CD4-positive, alpha-beta T cell (primary cell): ENCODE results near the gene BAIAP2. TPM values are rescaled to one million over a fixed set of nuclear protein-coding genes. Genes with fewer than 3 reads are reported as not detected.

Experiments used
- ATAC-seq: fragments of 200-7000 bp; cut with Tn5 transposase; one replicate; pipeline ENCODE4 v1.10.0; 2022; ENCODE audit warnings: mild to moderate bottlenecking; ENCODE audit not compliant: poor library complexity
- CTCF ChIA-PET: fragments of 350-600 bp; sonication (Branson Sonifier 250); formaldehyde crosslinking; loops from one replicate; lab custom pipeline; 2021; ENCODE audit warnings: antibody characterized with exemption, inconsistent platforms; lab: Charles Lee
- POLR2A ChIA-PET: fragments of 350-600 bp; sonication (Branson Sonifier 250); formaldehyde crosslinking; loops from one replicate; lab custom pipeline; 2021; ENCODE audit warnings: antibody characterized with exemption, inconsistent platforms; lab: Charles Lee
- DNase-seq, 14 experiments: peaks; one replicate each; pipeline ENCODE4 v3.0.0-alpha.2; 2013 to 2020; ENCODE audit warnings: mixed read lengths in 2 of 14
- H3K27ac ChIP-seq, 2 donors: one replicate each; pipeline versions ENCODE4 v1.5.1 to v1.7.0; 2013; ENCODE audit warnings: low read length in 2 of 2, low read depth in 1 of 2, mild to moderate bottlenecking in 1 of 2
- H3K27me3 ChIP-seq, 2 experiments: 1 replicate in 1 of 2; 2 replicates in 1 of 2; pipeline versions ENCODE4 v1.6.1 to v1.7.0; 2013; ENCODE audit warnings: low read length in 2 of 2, control low read depth in 1 of 2, mild to moderate bottlenecking in 1 of 2, moderate library complexity in 1 of 2; ENCODE audit not compliant: insufficient read depth in 2 of 2, control insufficient read depth in 1 of 2
- H3K36me3 ChIP-seq: one replicate; pipeline ENCODE4 v1.6.1; 2013; ENCODE audit warnings: low read length, control low read depth; ENCODE audit not compliant: insufficient read depth
- H3K4me1 ChIP-seq: one replicate; pipeline ENCODE4 v1.6.1; 2013; ENCODE audit warnings: low read length, control low read depth; ENCODE audit not compliant: insufficient read depth
- H3K4me3 ChIP-seq: one replicate; pipeline ENCODE4 v1.5.1; 2013; ENCODE audit warnings: mild to moderate bottlenecking, low read length, moderate library complexity
- H3K9me3 ChIP-seq, 2 experiments: 1 replicate in 1 of 2; 2 replicates in 1 of 2; pipeline versions ENCODE4 v1.6.1 to v1.7.0; 2013; ENCODE audit warnings: low read length in 2 of 2, mild to moderate bottlenecking in 2 of 2, control low read depth in 1 of 2, moderate library complexity in 1 of 2; ENCODE audit not compliant: control insufficient read depth in 1 of 2, insufficient read depth in 1 of 2
- H3K27ac Mint-ChIP-seq: one replicate; pipeline ENCODE4 v1.8.0; 2020; ENCODE audit warnings: mixed read lengths
- H3K27me3 Mint-ChIP-seq: one replicate; pipeline ENCODE4 v1.8.0; 2021; ENCODE audit warnings: mixed read lengths
- H3K36me3 Mint-ChIP-seq: one replicate; pipeline ENCODE4 v1.8.0; 2021; ENCODE audit warnings: low read depth, mixed read lengths
- H3K4me1 Mint-ChIP-seq: one replicate; pipeline ENCODE4 v1.8.0; 2021; ENCODE audit warnings: low read depth, mixed read lengths
- H3K4me3 Mint-ChIP-seq: one replicate; pipeline ENCODE4 v1.8.0; 2020; ENCODE audit warnings: mild to moderate bottlenecking, mixed read lengths
- H3K9me3 Mint-ChIP-seq: one replicate; pipeline ENCODE4 v1.8.0; 2020; ENCODE audit warnings: mixed read lengths
- intact Hi-C, 2 experiments: fragments of 100-400 bp; cut with DNase I in 1 of 2; cut with micrococcal nuclease in 1 of 2; formaldehyde crosslinking; loops; one replicate each; pipeline versions ENCODE4 v1.15.1 to v1.9.0; 2023 to 2025; cut with DNase I, micrococcal nuclease
- total RNA-seq, 174 experiments: library from RNA in 2 of 174; stranded (reverse) in 2 of 174; gene quantifications; one replicate each; pipeline ENCODE4 v1.2.3 and lab custom pipeline; 2021 to 2026
- TF ChIP-seq, protein P1 (sequence below): fragments of 200-600 bp; IDR thresholded peaks from one replicate; pipeline ENCODE4 v1.8.0; 2022; ENCODE audit warnings: antibody characterized with exemption, mild to moderate bottlenecking

The BAIAP2 gene
- total RNA-seq, 2 experiments from 2014 or later = 4.2 to 4.9 TPM

DNA sequence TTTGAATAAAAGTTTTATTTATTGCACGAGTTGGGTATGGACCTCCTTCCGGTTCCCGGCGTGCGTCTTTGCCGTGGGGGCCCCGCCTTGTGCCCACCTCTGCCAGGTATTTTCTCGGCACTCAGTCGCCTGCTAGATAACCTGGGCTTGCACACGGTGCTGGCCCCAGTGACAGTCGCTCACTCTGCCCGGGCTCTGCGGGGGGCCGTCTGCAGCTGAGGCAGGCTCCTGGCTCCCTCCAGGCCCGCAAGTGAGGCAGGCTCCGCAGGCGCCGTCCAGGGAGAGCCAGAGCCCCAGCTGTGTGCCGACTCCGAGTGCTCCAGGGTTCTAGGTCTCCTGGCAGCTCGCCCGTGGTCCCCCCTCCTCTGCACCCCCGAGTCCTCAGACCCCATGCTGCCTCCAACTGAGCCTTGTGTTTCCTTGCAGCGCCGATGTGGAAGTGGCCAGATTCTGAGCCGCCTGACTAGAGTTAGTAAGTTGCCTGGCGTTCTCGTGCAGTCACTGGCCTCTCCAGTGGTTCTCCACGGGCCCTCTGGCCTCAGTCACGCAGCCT lies 75.6 kb downstream of the BAIAP2 start:
- H3K36me3 ChIP-seq = no peaks in the 10 kb centered on the region
- intact Hi-C loops = no loop called here
- POLR2A ChIA-PET = no interaction called here
- H3K27me3 ChIP-seq = no peaks in the 10 kb centered on the region
- no peaks in the 10 kb centered on the region for H3K9me3 Mint-ChIP-seq
- no peaks in the 10 kb centered on the region for H3K27me3 Mint-ChIP-seq
- no peaks in the 10 kb centered on the region for H3K4me1 Mint-ChIP-seq
- TF ChIP-seq, protein P1, sequence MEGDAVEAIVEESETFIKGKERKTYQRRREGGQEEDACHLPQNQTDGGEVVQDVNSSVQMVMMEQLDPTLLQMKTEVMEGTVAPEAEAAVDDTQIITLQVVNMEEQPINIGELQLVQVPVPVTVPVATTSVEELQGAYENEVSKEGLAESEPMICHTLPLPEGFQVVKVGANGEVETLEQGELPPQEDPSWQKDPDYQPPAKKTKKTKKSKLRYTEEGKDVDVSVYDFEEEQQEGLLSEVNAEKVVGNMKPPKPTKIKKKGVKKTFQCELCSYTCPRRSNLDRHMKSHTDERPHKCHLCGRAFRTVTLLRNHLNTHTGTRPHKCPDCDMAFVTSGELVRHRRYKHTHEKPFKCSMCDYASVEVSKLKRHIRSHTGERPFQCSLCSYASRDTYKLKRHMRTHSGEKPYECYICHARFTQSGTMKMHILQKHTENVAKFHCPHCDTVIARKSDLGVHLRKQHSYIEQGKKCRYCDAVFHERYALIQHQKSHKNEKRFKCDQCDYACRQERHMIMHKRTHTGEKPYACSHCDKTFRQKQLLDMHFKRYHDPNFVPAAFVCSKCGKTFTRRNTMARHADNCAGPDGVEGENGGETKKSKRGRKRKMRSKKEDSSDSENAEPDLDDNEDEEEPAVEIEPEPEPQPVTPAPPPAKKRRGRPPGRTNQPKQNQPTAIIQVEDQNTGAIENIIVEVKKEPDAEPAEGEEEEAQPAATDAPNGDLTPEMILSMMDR = no peak
- no peak overlapping the region for H3K4me3 ChIP-seq
- no peaks in the 10 kb centered on the region for H3K9me3 ChIP-seq
- no peak overlapping the region for H3K27ac Mint-ChIP-seq
- H3K27ac ChIP-seq = no peak overlapping the region
- DNase-seq (no peak), ATAC-seq (no peak)
- no peaks in the 10 kb centered on the region for H3K4me1 ChIP-seq
- no peaks in the 10 kb centered on the region for H3K36me3 Mint-ChIP-seq
- H3K4me3 Mint-ChIP-seq = no peak overlapping the region
- CTCF ChIA-PET = interaction anchor here (1.6 kb wide), 1 partner anchor 9 kb away, joined by 3 read pairs; no protein-coding TSS in a partner anchor

GRCh38 chr17:81111066-81111465 lies 76.1 kb downstream of the BAIAP2 start:
- CTCF ChIA-PET = interaction anchor here (1.6 kb wide), 1 partner anchor 10 kb away, joined by 3 read pairs; no protein-coding TSS in a partner anchor
- no peaks in the 10 kb centered on the region for H3K4me1 ChIP-seq
- Mint-ChIP-seq H3K36me3 (no peaks in the 10 kb centered on the region), H3K27ac (no peak overlapping the region), H3K9me3 (no peaks in the 10 kb centered on the region), H3K4me3 (no peak overlapping the region), H3K4me1 (no peaks in the 10 kb centered on the region), H3K27me3 (no peaks in the 10 kb centered on the region)
- H3K27ac ChIP-seq = no peak overlapping the region
- H3K9me3 ChIP-seq = peaks cover 0 to 2% of the 10 kb centered on the region in 2 experiments
- H3K4me3 ChIP-seq = no peak overlapping the region
- POLR2A ChIA-PET = no interaction called here
- no peak for ATAC-seq
- no peaks in the 10 kb centered on the region for H3K36me3 ChIP-seq
- no peaks in the 10 kb centered on the region for H3K27me3 ChIP-seq
- TF ChIP-seq, protein P1 = no peak
- intact Hi-C loops = no loop called here
- no peak for DNase-seq

DNA sequence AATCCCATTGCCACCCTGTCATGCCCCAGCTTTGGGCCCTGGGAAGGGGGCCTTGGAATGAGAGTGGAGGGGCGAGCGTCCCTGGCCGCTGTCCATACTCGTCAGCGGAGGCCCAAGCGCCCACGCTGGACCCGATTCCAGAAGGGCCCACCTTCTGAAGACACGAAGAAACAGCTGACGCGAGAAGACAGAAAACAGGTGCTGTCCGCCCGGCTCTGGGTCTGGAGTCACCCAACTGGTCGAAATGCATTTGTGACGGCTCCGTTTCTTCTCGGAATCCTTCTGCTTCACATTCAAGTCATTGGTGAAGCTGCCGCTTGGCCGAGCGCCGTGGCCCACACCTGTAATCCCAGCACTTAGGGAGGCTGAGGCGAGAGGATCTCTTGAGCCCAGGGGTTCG lies 77.5 kb downstream of the BAIAP2 start:
- Mint-ChIP-seq H3K4me3 (no peak overlapping the region), H3K36me3 (no peaks in the 10 kb centered on the region), H3K27ac (no peak overlapping the region), H3K27me3 (no peaks in the 10 kb centered on the region), H3K9me3 (no peaks in the 10 kb centered on the region), H3K4me1 (no peaks in the 10 kb centered on the region)
- TF ChIP-seq, protein P1 = no peak
- Histone ChIP-seq H3K36me3 (no peaks in the 10 kb centered on the region), H3K27me3 (no peaks in the 10 kb centered on the region), H3K27ac (no peak overlapping the region), H3K4me1 (no peaks in the 10 kb centered on the region), H3K4me3 (no peak overlapping the region), H3K9me3 (peaks cover 0 to 5% of the 10 kb centered on the region in 2 experiments)
- ATAC-seq (no peak), DNase-seq (no peak)
- intact Hi-C loops = no loop called here
- ChIA-PET POLR2A (no interaction called here), CTCF (no interaction called here)
